K562 (cell line): ENCODE data around the gene NPFF. TPM values are rescaled to one million over a fixed set of nuclear protein-coding genes. Genes with fewer than 3 reads are reported as not detected.
A peak's percentile ranks its signal among the peaks of the same experiment; 100 is the strongest.

Experiments
- ATF7 ChIP-seq: fragments of 450-650 bp; IDR thresholded peaks from 2 replicates; pipeline ENCODE4 v1.7.1; 2014; ENCODE audit warnings: mild to moderate bottlenecking, moderate library complexity
- CBX2 ChIP-seq: fragments of 200-600 bp; sonication (generic); IDR thresholded peaks from one replicate; pipeline ENCODE4 v1.6.1; 2012; ENCODE audit warnings: mild to moderate bottlenecking, low read length, inconsistent platforms; ENCODE audit not compliant: insufficient read depth, poor library complexity, severe bottlenecking
- CSDE1 ChIP-seq, 2 experiments: fragments of 450-650 bp; IDR thresholded peaks; 2 replicates each; pipeline ENCODE4 v1.6.1; 2016; ENCODE audit warnings: mild to moderate bottlenecking in 1 of 2
- DMBX1 ChIP-seq: fragments of 250-450 bp; sonication (Bioruptor Pico); IDR thresholded peaks from 2 replicates; pipeline ENCODE4 v1.8.0; 2022; ENCODE audit warnings: inconsistent platforms, mild to moderate bottlenecking, moderate library complexity, borderline replicate concordance
- ETV6 ChIP-seq, 3 experiments: fragments of 150-350 bp in 1 of 3; sonication (generic) in 1 of 3; formaldehyde crosslinking in 1 of 3; IDR thresholded peaks; 2 replicates each; pipeline versions ENCODE4 v1.6.1 to v1.8.0; 2014 to 2022; ENCODE audit warnings: borderline replicate concordance in 2 of 3, low read depth in 2 of 3, antibody characterized with exemption in 1 of 3, low read length in 1 of 3, mild to moderate bottlenecking in 1 of 3, missing genetic modification reagents in 1 of 3
- FOS ChIP-seq: IDR thresholded peaks from 3 replicates; pipeline ENCODE4 v1.6.1; 2011; ENCODE audit not compliant: insufficient read length; ENCODE audit errors: extremely low read depth
- HDAC1 ChIP-seq, 2 experiments: fragments of 450-650 bp; IDR thresholded peaks; 2 replicates each; pipeline ENCODE4 v1.6.1; 2016 to 2017; ENCODE audit warnings: inconsistent platforms in 1 of 2, mild to moderate bottlenecking in 1 of 2, moderate library complexity in 1 of 2
- IFI16 ChIP-seq: fragments of 250-450 bp; sonication (Bioruptor Pico); IDR thresholded peaks from 2 replicates; pipeline ENCODE4 v2.1.2; 2022; ENCODE audit warnings: mild to moderate bottlenecking, inconsistent platforms
- MAZ ChIP-seq, 2 experiments: fragments of 450-650 bp in 1 of 2; sonication (generic) in 1 of 2; formaldehyde crosslinking; IDR thresholded peaks in 1 of 2; conservative IDR thresholded peaks in 1 of 2; 2 replicates each; pipeline versions ENCODE4 v1.4.0 to v1.5.0; 2020; ENCODE audit warnings: mild to moderate bottlenecking in 1 of 2, missing genetic modification reagents in 1 of 2
- MNT ChIP-seq, 2 experiments: fragments of 450-650 bp; conservative IDR thresholded peaks; 2 replicates each; pipeline ENCODE4 v1.6.1; 2017; ENCODE audit warnings: mild to moderate bottlenecking in 2 of 2, moderate library complexity in 2 of 2
- NKRF ChIP-seq: fragments of 450-650 bp; IDR thresholded peaks from 2 replicates; pipeline ENCODE4 v1.6.1; 2016; ENCODE audit warnings: borderline replicate concordance
- TAF1 ChIP-seq: IDR thresholded peaks from 2 replicates; pipeline ENCODE4 v1.6.1; 2011; ENCODE audit warnings: mild to moderate bottlenecking, low read length, moderate library complexity; ENCODE audit not compliant: insufficient read depth, control insufficient read depth, severe bottlenecking; ENCODE audit errors: extremely low read depth
- TAF7 ChIP-seq: fragments of 450-650 bp; IDR thresholded peaks from 2 replicates; pipeline ENCODE4 v1.6.1; 2016; ENCODE audit warnings: missing genetic modification characterization, missing compliant biosample characterization
- TCF15 ChIP-seq: fragments of 250-450 bp; sonication (Bioruptor Pico); IDR thresholded peaks from 2 replicates; pipeline ENCODE4 v1.8.0; 2022; ENCODE audit warnings: moderate library complexity, mild to moderate bottlenecking, inconsistent platforms
- THAP12 ChIP-seq: fragments of 250-450 bp; sonication (Bioruptor Pico); IDR thresholded peaks from 2 replicates; pipeline ENCODE4 v1.9.0; 2021; ENCODE audit warnings: mild to moderate bottlenecking, inconsistent platforms
- TSC22D4 ChIP-seq: fragments of 450-650 bp; IDR thresholded peaks from 2 replicates; pipeline ENCODE4 v1.6.1; 2016; ENCODE audit warnings: missing genetic modification characterization, missing biosample characterization, control low read depth
- ZNF347 ChIP-seq: fragments of 450-650 bp; formaldehyde crosslinking; IDR thresholded peaks from 2 replicates; pipeline ENCODE4 v1.4.0; 2020; ENCODE audit warnings: low read depth, mild to moderate bottlenecking, moderate library complexity
- ZNF41 ChIP-seq: fragments of 250-450 bp; sonication (Bioruptor Pico); conservative IDR thresholded peaks from 2 replicates; pipeline ENCODE4 v1.4.0; 2020; ENCODE audit warnings: mild to moderate bottlenecking
- ZNF830 ChIP-seq: fragments of 250-450 bp; sonication (Bioruptor Pico); IDR thresholded peaks from 2 replicates; pipeline ENCODE4 v1.5.0; 2021; ENCODE audit warnings: mild to moderate bottlenecking
- polyA plus RNA-seq, 8 experiments: library from polyadenylated mRNA; depleted of rRNA in 4 of 8; stranded (reverse) in 5 of 8; unstranded in 3 of 8; fragments of >200 nt; fragmentation: Nextera tagmentation in 2 of 8; fragmentation: Illumina TruSeq in 1 of 8; extraction: Ambion mirVana in 2 of 8; extraction: Trizol in 1 of 8; gene quantifications; 2 replicates each; pipeline versions ENCODE4 v1.2.1 to v1.2.3, GENCODE V29; 2011 to 2014; ENCODE audit warnings: inconsistent platforms in 1 of 8, missing spikeins in 1 of 8
- total RNA-seq, 7 experiments: library from RNA; depleted of rRNA in 6 of 7; stranded (reverse); fragments of >200 nt in 6 of 7; fragmentation: Illumina TruSeq in 2 of 7; extraction: Trizol in 2 of 7; gene quantifications; 2 replicates each; pipeline versions ENCODE4 v1.2.1 to v1.2.3, GENCODE V29; 2011 to 2021; ENCODE audit warnings: low replicate concordance in 1 of 7

NPFF gene
- total and polyA plus RNA-seq, 9 of the 15 experiments (the other 6 are each of a cell fraction or from before 2014, with no cell fraction given): 0.15 to 1.2 (median 0.55) TPM; not detected in 6

- TF ChIP-seq ATF7 (peak; percentile 95), DMBX1 (CRISPR knock-in tag) (peak; percentile 89), NKRF (peak; percentile 83; the same call in 1 of the 2 replicates), TAF7 (tag) (peak; percentile 51), ZNF41 (peak; percentile 85), TSC22D4 (tag) (no peak), ETV6 (IDR thresholded peaks at IDR 0.05; ENCODE audit: borderline replicate concordance in 1 of 2, low read depth in 2 of 2, low read length in 1 of 2) (no peak), ETV6 (CRISPR knock-in tag; IDR thresholded peaks at IDR 0.05; ENCODE audit: borderline replicate concordance) (peak; percentile 61; the same call in 1 of the 2 replicates), MAZ (CRISPR knock-in tag; conservative IDR thresholded peaks at IDR 0.05 in 1 of 2, IDR thresholded peaks at IDR 0.05 in 1 of 2) (peak; percentile 91 to 92), ZNF347 (CRISPR knock-in tag) (0 out of 2 replicates have a peak, but pooled peaks have one; percentile 29), THAP12 (peak; percentile 22; the same call in 1 of the 2 replicates), HDAC1 (IDR thresholded peaks at IDR 0.05) (peak in 1 of 2 experiments; percentile 89; a peak in 1 of 4 replicates), TCF15 (CRISPR knock-in tag) (peak; percentile 80; the same call in 1 of the 2 replicates), CSDE1 (IDR thresholded peaks at IDR 0.05) (no peak), FOS (peak; percentile 81), CBX2 (no peak), MNT (conservative IDR thresholded peaks at IDR 0.05) (peak; percentile 94 to 96), IFI16 (peak; percentile 70; the same call in 1 of the 2 replicates), TAF1 (peak; percentile 41), ZNF830 (CRISPR knock-in tag) (peak; percentile 53; the same call in 1 of the 2 replicates)
These were observed 6.3 kb downstream of the NPFF start, which contains the start of gene TARBP2 (continued) for GRCh38 chr12:53500776-53501614.
